AG04449 (cell line): ENCODE data around the gene YIPF6.
"Not testable (repeated sequence)": the region's sequence is repeated elsewhere in the genome, so short reads cannot be mapped to it uniquely, and the experiment has no call there.

Experiments
- CTCF ChIA-PET: fragments of 350-600 bp; formaldehyde crosslinking; extraction: SDS; loops from one replicate; lab custom pipeline; 2021; ENCODE audit warnings: antibody characterized with exemption; lab: Yijun Ruan, JAX
- POLR2A ChIA-PET: fragments of 400-600, 350-600 bp; formaldehyde crosslinking; extraction: SDS; loops from one replicate; lab custom pipeline; 2020; ENCODE audit warnings: antibody characterized with exemption, inconsistent platforms; lab: Yijun Ruan, JAX
- DNase-seq: peaks from one replicate; pipeline ENCODE4 v3.0.0-alpha.2; 2010; ENCODE audit warnings: low read depth, low spot score
- H3K4me3 ChIP-seq: 2 replicates; pipeline ENCODE4 v1.5.1; 2011; ENCODE audit warnings: low read depth, mild to moderate bottlenecking, control low read depth, low read length
- TF ChIP-seq, protein P1 (sequence below): IDR thresholded peaks from one replicate; pipeline ENCODE4 v1.5.1; 2011; ENCODE audit warnings: mild to moderate bottlenecking, moderate library complexity, low read length, control low read depth, inconsistent platforms; ENCODE audit not compliant: insufficient read depth; ENCODE audit errors: missing control alignments

Gene YIPF6

GRCh38 chrX:68499543-68500504, 973 bp downstream of the YIPF6 start:
- CTCF ChIA-PET, result interaction anchor here (0.7 to 1.8 kb wide), 5 partner anchors 8 to 303 kb away, joined by 3 to 4 read pairs (median 3); no protein-coding TSS in a partner anchor

DNA sequence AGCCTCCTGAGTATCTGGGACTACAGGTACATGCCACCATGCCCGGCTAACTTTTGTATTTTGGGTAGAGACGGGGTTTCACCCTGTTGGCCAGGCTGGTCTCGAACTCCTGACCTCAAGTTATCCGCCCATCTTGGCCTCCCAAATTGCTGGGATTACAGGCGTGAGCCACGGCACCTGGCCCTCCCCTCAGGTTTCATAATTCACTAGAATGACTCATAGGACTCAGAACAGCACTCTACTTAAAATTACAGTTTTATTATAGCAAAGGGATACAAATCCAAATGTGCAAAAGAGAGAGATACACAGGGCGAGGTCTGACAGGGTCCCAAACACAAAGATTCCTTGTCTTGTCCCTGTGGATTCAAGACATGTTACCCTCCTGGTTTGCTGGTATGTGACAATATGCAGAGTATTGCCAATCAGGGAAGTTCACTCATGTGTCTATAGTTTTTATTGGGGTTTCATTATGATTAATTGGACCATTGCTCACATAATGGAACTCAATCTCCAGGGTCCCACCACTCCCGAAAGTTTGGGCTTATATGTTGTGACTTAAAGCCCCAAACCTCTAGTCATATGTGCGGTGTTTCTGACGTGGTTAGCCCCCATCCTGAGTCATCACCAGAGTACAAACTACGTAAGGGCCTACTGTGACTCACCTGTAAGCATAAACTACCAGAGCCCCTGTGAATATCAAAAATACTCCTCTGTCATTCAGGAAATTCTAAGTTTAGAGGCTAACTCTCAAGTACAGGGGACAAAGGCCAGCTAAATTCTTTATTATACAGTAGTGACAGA, 5.2 kb downstream of the YIPF6 start:
- ChIA-PET CTCF (no interaction called here), POLR2A (no interaction called here)
- no peak overlapping the region for H3K4me3 ChIP-seq
- DNase-seq, result no peak
- TF ChIP-seq, protein P1, sequence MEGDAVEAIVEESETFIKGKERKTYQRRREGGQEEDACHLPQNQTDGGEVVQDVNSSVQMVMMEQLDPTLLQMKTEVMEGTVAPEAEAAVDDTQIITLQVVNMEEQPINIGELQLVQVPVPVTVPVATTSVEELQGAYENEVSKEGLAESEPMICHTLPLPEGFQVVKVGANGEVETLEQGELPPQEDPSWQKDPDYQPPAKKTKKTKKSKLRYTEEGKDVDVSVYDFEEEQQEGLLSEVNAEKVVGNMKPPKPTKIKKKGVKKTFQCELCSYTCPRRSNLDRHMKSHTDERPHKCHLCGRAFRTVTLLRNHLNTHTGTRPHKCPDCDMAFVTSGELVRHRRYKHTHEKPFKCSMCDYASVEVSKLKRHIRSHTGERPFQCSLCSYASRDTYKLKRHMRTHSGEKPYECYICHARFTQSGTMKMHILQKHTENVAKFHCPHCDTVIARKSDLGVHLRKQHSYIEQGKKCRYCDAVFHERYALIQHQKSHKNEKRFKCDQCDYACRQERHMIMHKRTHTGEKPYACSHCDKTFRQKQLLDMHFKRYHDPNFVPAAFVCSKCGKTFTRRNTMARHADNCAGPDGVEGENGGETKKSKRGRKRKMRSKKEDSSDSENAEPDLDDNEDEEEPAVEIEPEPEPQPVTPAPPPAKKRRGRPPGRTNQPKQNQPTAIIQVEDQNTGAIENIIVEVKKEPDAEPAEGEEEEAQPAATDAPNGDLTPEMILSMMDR, result no peak

More at GRCh38 chrX:68499543-68500504, 973 bp downstream of the YIPF6 start:
- H3K4me3 ChIP-seq, result peak overlapping the region; percentile 78
- DNase-seq, result no peak
- TF ChIP-seq, protein P1, result no peak
- POLR2A ChIA-PET, result no interaction called here

DNA sequence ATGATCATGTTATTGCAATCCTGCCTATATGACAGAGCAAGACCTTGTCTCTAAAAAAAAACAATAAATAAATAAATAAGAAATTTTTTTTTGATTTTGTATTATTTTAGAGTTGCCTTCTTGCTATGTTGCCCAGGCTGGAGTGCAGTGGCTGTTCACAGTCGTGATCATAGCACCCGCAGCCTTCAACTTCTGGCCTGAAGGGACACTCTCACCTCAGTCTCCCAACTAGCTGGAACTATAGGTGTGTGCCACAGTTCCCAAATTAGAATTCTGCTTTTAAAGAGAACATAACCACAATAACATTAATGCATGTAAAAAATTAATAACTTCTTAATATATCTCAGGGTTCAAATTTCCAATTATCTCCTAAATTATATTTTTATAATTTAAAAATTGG, 7.8 kb downstream of the YIPF6 start:
- CTCF ChIA-PET, result interaction anchor here (1.8 kb wide), 1 partner anchor 310 kb away, joined by 5 read pairs; no protein-coding TSS in a partner anchor
- TF ChIP-seq, protein P1, result no peak
- no peak overlapping the region for H3K4me3 ChIP-seq
- DNase-seq, result no peak
- POLR2A ChIA-PET, result no interaction called here

DNA sequence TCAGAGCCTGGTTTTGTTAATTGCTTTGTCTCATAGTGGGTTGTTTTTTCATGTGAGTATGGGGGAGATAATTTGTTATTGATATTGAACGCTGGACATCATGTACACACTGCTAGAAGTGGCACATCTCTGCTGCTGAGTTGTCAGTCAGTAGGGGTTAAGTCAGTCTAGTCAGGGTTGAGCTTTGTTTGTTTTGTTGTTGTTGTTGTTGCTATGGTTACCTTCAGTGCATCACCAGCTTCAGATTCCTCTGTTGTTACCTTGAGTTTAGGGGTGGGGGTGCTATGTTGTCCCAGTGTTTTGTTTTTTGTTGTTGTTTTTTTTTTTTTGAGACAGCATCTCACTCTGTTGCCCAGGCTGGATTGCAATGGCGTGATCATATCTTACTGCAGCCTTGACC, 9.9 kb downstream of the YIPF6 start:
- H3K4me3 ChIP-seq, result no peak overlapping the region
- DNase-seq, result no peak
- TF ChIP-seq, protein P1, result no peak
- ChIA-PET CTCF (interaction anchor here (0.7 to 7.7 kb wide), 3 partner anchors 9 to 206 kb away, joined by 3 to 69 read pairs (median 3); no protein-coding TSS in a partner anchor), POLR2A (interaction anchor here (0.6 kb wide), 1 partner anchor 335 kb away, joined by 3 read pairs; no protein-coding TSS in a partner anchor)

DNA sequence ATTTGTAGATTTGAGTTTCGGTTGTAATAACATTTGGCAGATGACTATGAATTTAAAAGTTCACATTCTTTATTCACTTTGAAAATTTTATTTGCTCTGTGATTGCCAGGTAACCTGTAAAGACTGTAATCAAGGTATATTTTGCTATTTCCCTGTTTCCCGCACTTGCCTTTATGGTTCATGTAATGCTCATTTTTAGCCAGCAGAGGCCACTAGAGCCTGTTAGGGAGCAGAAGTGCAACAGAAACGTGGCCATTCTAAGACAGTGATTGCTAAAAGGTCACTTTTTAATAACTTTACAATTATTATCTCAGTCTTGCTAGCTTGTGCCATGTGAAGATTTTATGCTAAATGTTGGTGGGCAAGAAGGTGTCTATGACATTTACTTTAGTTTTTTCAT, 12.4 kb downstream of the YIPF6 start:
- TF ChIP-seq, protein P1, result peak; percentile 60
- H3K4me3 ChIP-seq, result no peak overlapping the region
- ChIA-PET CTCF (interaction anchor here (0.7 to 7.7 kb wide), 10 partner anchors 12 to 315 kb away, joined by 3 to 69 read pairs (median 4); no protein-coding TSS in a partner anchor), POLR2A (no interaction called here)
- DNase-seq, result no peak

DNA sequence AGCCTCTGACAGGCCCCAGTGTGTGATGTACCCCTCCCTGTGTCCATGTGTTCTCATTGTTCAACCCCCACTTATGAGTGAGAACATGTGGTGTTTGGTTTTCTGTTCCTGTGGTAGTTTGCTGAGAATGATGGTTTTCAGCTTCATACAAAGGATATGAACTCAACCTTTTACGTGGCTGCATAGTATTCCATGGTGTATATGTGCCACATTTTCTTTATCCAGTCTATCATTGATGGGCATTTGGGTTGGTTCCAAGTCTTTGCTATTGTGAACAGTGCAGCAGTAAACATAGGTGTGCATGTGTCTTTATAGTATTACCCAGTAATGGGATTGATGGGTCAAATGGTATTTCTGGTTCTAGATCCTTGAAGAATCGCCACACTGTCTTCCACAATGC, 25.8 kb downstream of the YIPF6 start:
- DNase-seq, CTCF ChIA-PET, POLR2A ChIA-PET, H3K4me3 ChIP-seq: not testable (repeated sequence)
